Mesendoderm (in vitro differentiated cells): ENCODE results near the gene PSMD2.

Experiments
- DNase-seq: peaks from one replicate; pipeline ENCODE4 v3.0.0; 2013
- H2AK5ac ChIP-seq: 2 replicates; pipeline ENCODE4 v1.6.1; 2013; ENCODE audit warnings: low read length, inconsistent platforms
- H2BK120ac ChIP-seq: 2 replicates; pipeline ENCODE4 v1.6.1; 2013; ENCODE audit warnings: low read depth, mild to moderate bottlenecking, low read length, moderate library complexity, mixed read lengths
- H2BK15ac ChIP-seq: replicated peaks from 2 replicates; pipeline ENCODE4 v1.6.1; 2013; ENCODE audit warnings: low read depth, mild to moderate bottlenecking, moderate library complexity
- H2BK5ac ChIP-seq: 2 replicates; pipeline ENCODE4 v1.6.1; 2013; ENCODE audit warnings: low read length, inconsistent platforms
- H3K18ac ChIP-seq: 2 replicates; pipeline ENCODE4 v1.6.1; 2013; ENCODE audit warnings: mild to moderate bottlenecking, low read length, mixed read lengths
- H3K23ac ChIP-seq: one replicate; pipeline ENCODE4 v1.6.1; 2013; ENCODE audit warnings: low read length
- H3K27ac ChIP-seq: 2 replicates; pipeline ENCODE4 v1.5.1; 2013; ENCODE audit warnings: low read depth, mild to moderate bottlenecking, inconsistent platforms, low read length, moderate library complexity
- H3K27me3 ChIP-seq: 2 replicates; pipeline ENCODE4 v1.6.1; 2013; ENCODE audit warnings: low read length, control low read depth, mild to moderate bottlenecking, inconsistent platforms; ENCODE audit not compliant: insufficient read depth, poor library complexity
- H3K36me3 ChIP-seq: 2 replicates; pipeline ENCODE4 v1.6.1; 2013; ENCODE audit warnings: low read length, inconsistent platforms; ENCODE audit not compliant: control insufficient read depth, insufficient read depth
- H3K4ac ChIP-seq: one replicate; pipeline ENCODE4 v1.6.1; 2013; ENCODE audit warnings: low read depth, mild to moderate bottlenecking, low read length, moderate library complexity
- H3K4me1 ChIP-seq: 2 replicates; pipeline ENCODE4 v1.6.1; 2013; ENCODE audit warnings: low read depth, low read length, inconsistent platforms; ENCODE audit not compliant: control insufficient read depth
- H3K4me2 ChIP-seq: 2 replicates; pipeline ENCODE4 v1.6.1; 2013; ENCODE audit warnings: low read length
- H3K4me3 ChIP-seq: 2 replicates; pipeline ENCODE4 v1.5.1; 2013; ENCODE audit warnings: mild to moderate bottlenecking, low read length
- H3K56ac ChIP-seq: one replicate; pipeline ENCODE4 v1.6.1; 2013; ENCODE audit warnings: low read length
- H3K79me1 ChIP-seq: 2 replicates; pipeline ENCODE4 v1.6.1; 2013; ENCODE audit warnings: low read length, inconsistent platforms
- H3K79me2 ChIP-seq: 2 replicates; pipeline ENCODE4 v1.6.1; 2013; ENCODE audit warnings: mild to moderate bottlenecking, low read length; ENCODE audit not compliant: control insufficient read depth, insufficient read depth
- H3K9ac ChIP-seq: 2 replicates; pipeline ENCODE4 v1.6.1; 2013; ENCODE audit warnings: low read length, inconsistent platforms
- H4K5ac ChIP-seq: one replicate; pipeline ENCODE4 v1.6.1; 2013; ENCODE audit warnings: low read length
- H4K8ac ChIP-seq: one replicate; pipeline ENCODE4 v1.6.1; 2013; ENCODE audit warnings: low read depth, mild to moderate bottlenecking, control low read depth, low read length, moderate library complexity
- WGBS: extraction: QIAGEN DNeasy Blood & Tissue Kit; methylation state at CpG from one replicate; pipeline ENCODE4 v1.1.7; 2013; ENCODE audit warnings: low lambda C conversion rate, missing lambda C conversion rate; ENCODE audit not compliant: insufficient coverage; ENCODE audit errors: extremely low coverage; 5-methylcytosine and 5-hydroxymethylcytosine counted together

The PSMD2 gene

DNA sequence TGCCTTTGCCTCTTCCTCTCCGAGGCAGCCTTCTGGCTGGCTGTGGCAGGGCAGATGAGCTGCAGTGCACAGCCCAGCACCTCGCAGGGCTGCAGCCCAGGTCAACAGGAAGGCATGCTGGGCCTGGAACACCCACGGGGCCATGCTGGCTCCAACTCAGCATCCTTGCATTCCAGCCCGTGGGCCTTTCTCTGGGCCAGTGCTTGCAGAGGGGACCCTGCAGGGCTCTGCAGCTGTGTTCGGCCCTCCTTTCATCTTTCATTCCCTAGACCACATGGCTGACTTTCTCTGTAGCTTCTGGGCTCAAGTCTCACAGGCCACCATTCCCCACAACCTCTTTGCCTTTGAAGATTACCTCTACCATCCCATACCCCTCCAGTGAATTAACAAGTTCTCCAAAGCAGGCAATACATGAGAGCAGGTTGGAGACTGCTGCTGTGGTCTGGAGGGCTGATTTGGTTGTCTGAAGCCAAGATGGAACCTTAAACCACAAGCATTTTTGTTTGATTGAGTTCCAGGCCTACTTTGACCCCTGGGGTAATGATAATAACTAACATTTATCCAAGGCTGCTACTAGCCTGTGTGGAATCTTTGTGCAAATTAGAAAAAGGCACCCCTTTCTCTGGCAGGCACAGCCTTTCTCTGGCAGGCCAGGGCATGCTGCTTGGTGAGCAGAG lies 44.3 kb downstream of the PSMD2 start:
- WGBS: no CpG with 5 or more reads among the region's 5 CpGs

DNA sequence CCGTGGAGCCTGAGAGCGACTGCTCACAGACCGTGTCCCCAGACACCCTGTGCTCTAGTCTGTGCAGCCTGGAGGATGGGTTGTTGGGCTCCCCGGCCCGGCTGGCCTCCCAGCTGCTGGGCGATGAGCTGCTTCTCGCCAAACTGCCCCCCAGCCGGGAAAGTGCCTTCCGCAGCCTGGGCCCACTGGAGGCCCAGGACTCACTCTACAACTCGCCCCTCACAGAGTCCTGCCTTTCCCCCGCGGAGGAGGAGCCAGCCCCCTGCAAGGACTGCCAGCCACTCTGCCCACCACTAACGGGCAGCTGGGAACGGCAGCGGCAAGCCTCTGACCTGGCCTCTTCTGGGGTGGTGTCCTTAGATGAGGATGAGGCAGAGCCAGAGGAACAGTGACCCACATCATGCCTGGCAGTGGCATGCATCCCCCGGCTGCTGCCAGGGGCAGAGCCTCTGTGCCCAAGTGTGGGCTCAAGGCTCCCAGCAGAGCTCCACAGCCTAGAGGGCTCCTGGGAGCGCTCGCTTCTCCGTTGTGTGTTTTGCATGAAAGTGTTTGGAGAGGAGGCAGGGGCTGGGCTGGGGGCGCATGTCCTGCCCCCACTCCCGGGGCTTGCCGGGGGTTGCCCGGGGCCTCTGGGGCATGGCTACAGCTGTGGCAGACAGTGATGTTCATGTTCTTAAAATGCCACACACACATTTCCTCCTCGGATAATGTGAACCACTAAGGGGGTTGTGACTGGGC lies 45.7 kb downstream of the PSMD2 start:
- Histone ChIP-seq H2BK15ac (no peak overlapping the region), H2BK120ac (no peak overlapping the region), H3K36me3 (peaks cover 5% of the 10 kb centered on the region), H4K5ac (no peak overlapping the region), H3K23ac (no peak overlapping the region), H2BK5ac (no peak overlapping the region), H3K9ac (no peak overlapping the region), H3K4me3 (no peak overlapping the region), H2AK5ac (no peak overlapping the region), H3K18ac (no peak overlapping the region), H3K4ac (no peak overlapping the region), H3K79me1 (no peaks in the 10 kb centered on the region), H3K27ac (no peak overlapping the region), H3K56ac (peak overlapping the region; percentile 15), H3K4me2 (no peak overlapping the region), H3K4me1 (peaks cover 4% of the 10 kb centered on the region), H3K27me3 (no peaks in the 10 kb centered on the region), H4K8ac (no peak overlapping the region), H3K79me2 (no peaks in the 10 kb centered on the region)
- WGBS: no CpG with 5 or more reads among the region's 24 CpGs
- DNase-seq: no peak

More for the DNA sequence above, 44.3 kb downstream of the PSMD2 start:
- peaks cover 5% of the 10 kb centered on the region for H3K36me3 ChIP-seq
- no peaks in the 10 kb centered on the region for H3K27me3 ChIP-seq
- no peak overlapping the region for H3K9ac ChIP-seq
- no peak overlapping the region for H3K4me2 ChIP-seq
- H2BK120ac ChIP-seq: no peak overlapping the region
- H4K5ac ChIP-seq: no peak overlapping the region
- no peak overlapping the region for H3K56ac ChIP-seq
- no peak overlapping the region for H3K4ac ChIP-seq
- no peak overlapping the region for H3K23ac ChIP-seq
- no peak overlapping the region for H3K4me3 ChIP-seq
- no peak overlapping the region for H2AK5ac ChIP-seq
- DNase-seq: no peak
- no peak overlapping the region for H2BK15ac ChIP-seq
- H3K79me1 ChIP-seq: no peaks in the 10 kb centered on the region
- no peak overlapping the region for H3K18ac ChIP-seq
- H3K4me1 ChIP-seq: peaks cover 4% of the 10 kb centered on the region
- no peak overlapping the region for H2BK5ac ChIP-seq
- no peak overlapping the region for H3K27ac ChIP-seq
- no peak overlapping the region for H4K8ac ChIP-seq
- no peaks in the 10 kb centered on the region for H3K79me2 ChIP-seq

DNA sequence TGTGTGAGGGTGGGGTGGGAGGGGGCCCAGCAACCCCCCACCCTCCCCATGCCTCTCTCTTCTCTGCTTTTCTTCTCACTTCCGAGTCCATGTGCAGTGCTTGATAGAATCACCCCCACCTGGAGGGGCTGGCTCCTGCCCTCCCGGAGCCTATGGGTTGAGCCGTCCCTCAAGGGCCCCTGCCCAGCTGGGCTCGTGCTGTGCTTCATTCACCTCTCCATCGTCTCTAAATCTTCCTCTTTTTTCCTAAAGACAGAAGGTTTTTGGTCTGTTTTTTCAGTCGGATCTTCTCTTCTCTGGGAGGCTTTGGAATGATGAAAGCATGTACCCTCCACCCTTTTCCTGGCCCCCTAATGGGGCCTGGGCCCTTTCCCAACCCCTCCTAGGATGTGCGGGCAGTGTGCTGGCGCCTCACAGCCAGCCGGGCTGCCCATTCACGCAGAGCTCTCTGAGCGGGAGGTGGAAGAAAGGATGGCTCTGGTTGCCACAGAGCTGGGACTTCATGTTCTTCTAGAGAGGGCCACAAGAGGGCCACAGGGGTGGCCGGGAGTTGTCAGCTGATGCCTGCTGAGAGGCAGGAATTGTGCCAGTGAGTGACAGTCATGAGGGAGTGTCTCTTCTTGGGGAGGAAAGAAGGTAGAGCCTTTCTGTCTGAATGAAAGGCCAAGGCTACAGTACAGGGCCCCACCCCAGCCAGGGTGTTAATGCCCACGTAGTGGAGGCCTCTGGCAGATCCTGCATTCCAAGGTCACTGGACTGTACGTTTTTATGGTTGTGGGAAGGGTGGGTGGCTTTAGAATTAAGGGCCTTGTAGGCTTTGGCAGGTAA lies 46.5 kb downstream of the PSMD2 start:
- no peak overlapping the region for H3K4me3 ChIP-seq
- peak overlapping the region; percentile 49 for H3K56ac ChIP-seq
- H3K4ac ChIP-seq: no peak overlapping the region
- H3K4me2 ChIP-seq: no peak overlapping the region
- no peaks in the 10 kb centered on the region for H3K79me1 ChIP-seq
- H2BK120ac ChIP-seq: no peak overlapping the region
- peaks cover 4% of the 10 kb centered on the region for H3K4me1 ChIP-seq
- H2BK15ac ChIP-seq: no peak overlapping the region
- peaks cover 5% of the 10 kb centered on the region for H3K36me3 ChIP-seq
- H3K79me2 ChIP-seq: no peaks in the 10 kb centered on the region
- WGBS: no CpG with 5 or more reads among the region's 14 CpGs
- H2AK5ac ChIP-seq: no peak overlapping the region
- no peak overlapping the region for H4K8ac ChIP-seq
- peak overlapping the region; percentile 29 for H3K9ac ChIP-seq
- H3K18ac ChIP-seq: no peak overlapping the region
- H3K27ac ChIP-seq: no peak overlapping the region
- no peaks in the 10 kb centered on the region for H3K27me3 ChIP-seq
- no peak overlapping the region for H3K23ac ChIP-seq
- H2BK5ac ChIP-seq: no peak overlapping the region
- H4K5ac ChIP-seq: no peak overlapping the region
- DNase-seq: peak; percentile 96

DNA sequence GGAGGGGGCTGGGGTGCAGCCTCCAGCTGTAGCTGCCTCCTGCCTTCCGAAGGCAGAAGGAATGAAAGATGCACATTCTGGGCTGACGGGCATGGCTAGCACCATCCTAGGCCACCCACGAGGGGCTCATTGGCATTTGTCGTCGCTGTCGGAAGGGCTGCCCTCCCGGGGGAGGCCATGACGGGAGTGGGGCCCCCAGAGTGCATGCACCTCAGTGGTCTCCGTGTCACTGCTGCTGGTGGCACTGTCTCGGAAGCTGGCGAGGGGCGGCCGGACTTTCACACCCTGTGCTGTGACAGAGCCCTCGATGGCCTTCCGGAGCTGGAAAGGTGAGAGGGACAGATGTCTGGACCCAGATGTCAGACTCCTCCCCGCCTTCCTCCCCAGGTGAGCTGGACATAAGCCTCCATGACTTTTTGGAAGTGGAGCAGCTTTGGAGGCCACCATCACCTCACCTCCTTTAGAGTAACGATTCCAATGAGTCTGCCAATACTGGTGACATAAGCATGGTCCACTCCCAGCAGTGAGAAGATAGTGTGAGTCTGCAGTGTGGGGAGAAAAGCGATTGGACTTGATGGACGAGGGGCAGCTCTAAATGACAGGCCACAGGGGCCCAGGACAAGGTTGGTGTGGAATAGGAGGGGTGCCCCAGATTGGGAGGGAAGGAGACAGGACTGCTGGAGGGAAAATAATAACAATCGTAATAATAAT lies 47.6 kb downstream of the PSMD2 start:
- H3K18ac ChIP-seq: no peak overlapping the region
- no peak overlapping the region for H3K27ac ChIP-seq

DNA sequence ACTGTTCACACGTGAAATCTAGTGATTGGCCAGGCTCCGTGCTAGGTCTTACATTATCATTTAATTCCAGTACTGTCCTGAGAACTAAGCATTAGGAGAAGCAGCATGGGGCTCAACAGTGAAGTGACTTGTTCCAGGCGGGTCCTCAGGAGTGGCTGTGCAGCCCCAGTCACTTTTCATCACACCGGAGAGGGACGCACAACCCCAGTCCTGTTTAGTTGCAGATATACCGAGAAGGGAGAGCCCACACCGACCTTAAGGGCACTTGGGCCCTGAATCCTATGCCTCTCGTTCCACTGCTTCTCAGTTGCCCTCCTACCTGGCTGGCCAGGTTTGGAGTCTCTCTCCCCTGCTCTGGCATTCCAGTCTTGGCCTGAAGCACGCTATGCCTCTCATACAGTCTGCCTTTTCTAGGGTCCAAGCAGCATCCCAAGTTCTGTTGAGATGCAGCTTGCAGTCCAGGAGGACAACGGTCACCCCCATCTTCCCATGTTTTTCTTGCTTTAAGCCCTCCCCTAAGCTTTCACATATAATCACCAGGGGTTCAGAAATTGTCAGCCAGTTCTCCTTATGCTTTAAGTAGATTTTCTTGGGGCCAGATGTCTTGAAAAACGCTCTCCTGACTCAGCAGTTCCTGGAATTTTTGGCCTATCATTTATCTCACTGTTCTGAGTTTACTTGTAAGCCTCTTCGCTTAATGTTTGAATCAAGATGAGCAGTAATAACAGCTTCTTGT lies 48.4 kb downstream of the PSMD2 start:
- Histone ChIP-seq H3K23ac (no peak overlapping the region), H3K4me1 (peaks cover 7% of the 10 kb centered on the region), H3K18ac (no peak overlapping the region), H2BK5ac (no peak overlapping the region), H3K27ac (peak overlapping the region; percentile 24), H2BK120ac (no peak overlapping the region), H3K79me2 (no peaks in the 10 kb centered on the region), H3K9ac (no peak overlapping the region), H2AK5ac (no peak overlapping the region), H4K8ac (no peak overlapping the region), H2BK15ac (no peak overlapping the region), H3K27me3 (no peaks in the 10 kb centered on the region), H3K56ac (no peak overlapping the region), H4K5ac (no peak overlapping the region), H3K36me3 (peaks cover 5% of the 10 kb centered on the region), H3K4me3 (no peak overlapping the region), H3K4me2 (no peak overlapping the region), H3K79me1 (no peaks in the 10 kb centered on the region), H3K4ac (no peak overlapping the region)
- WGBS: no CpG with 5 or more reads among the region's 12 CpGs
- no peak for DNase-seq

More for the DNA sequence above, 47.6 kb downstream of the PSMD2 start:
- H3K9ac ChIP-seq: no peak overlapping the region
- no peak overlapping the region for H3K4me3 ChIP-seq
- H2BK120ac ChIP-seq: no peak overlapping the region
- H3K4me2 ChIP-seq: no peak overlapping the region
- no peak overlapping the region for H3K23ac ChIP-seq
- DNase-seq: no peak
- H3K36me3 ChIP-seq: peaks cover 5% of the 10 kb centered on the region
- H3K79me2 ChIP-seq: no peaks in the 10 kb centered on the region
- H2BK5ac ChIP-seq: no peak overlapping the region
- H3K27me3 ChIP-seq: no peaks in the 10 kb centered on the region
- H3K4me1 ChIP-seq: peaks cover 4% of the 10 kb centered on the region
- no peak overlapping the region for H4K8ac ChIP-seq
- H2AK5ac ChIP-seq: no peak overlapping the region
- no peak overlapping the region for H2BK15ac ChIP-seq
- H3K56ac ChIP-seq: no peak overlapping the region
- no peaks in the 10 kb centered on the region for H3K79me1 ChIP-seq
- WGBS: no CpG with 5 or more reads among the region's 20 CpGs
- no peak overlapping the region for H4K5ac ChIP-seq
- H3K4ac ChIP-seq: no peak overlapping the region
